HUDEP-2 (cell line): ENCODE data around the gene TAC4.

Experiments used
- DNase-seq, 76 experiments: peaks; one replicate each; lab custom pipeline; 2025; ENCODE audit not compliant: unreplicated experiment in 76 of 76; lab: John Stamatoyannopoulos, UW

Gene TAC4

GRCh38 chr17:49819651-49820050, 28.2 kb downstream of the TAC4 start:
- no peak for DNase-seq

GRCh38 chr17:49819138-49819537, 28.7 kb downstream of the TAC4 start:
- DNase-seq, result no peak

GRCh38 chr17:49817993-49818392, 29.9 kb downstream of the TAC4 start:
- no peak for DNase-seq

GRCh38 chr17:49815761-49816281, 32.0 kb downstream of the TAC4 start:
- DNase-seq, result no peak

- no peak for DNase-seq
These were observed 32.9 kb downstream of the TAC4 start for GRCh38 chr17:49814781-49815529.

GRCh38 chr17:49809056-49809455, 38.8 kb downstream of the TAC4 start:
- DNase-seq, result no peak

GRCh38 chr17:49798738-49799137, 49.1 kb downstream of the TAC4 start:
- no peak for DNase-seq

GRCh38 chr17:49798182-49798581, 49.7 kb downstream of the TAC4 start:
- DNase-seq, result no peak

- DNase-seq, result no peak
These were observed 52.5 kb downstream of the TAC4 start for GRCh38 chr17:49795372-49795771.

GRCh38 chr17:49793309-49793708, 54.6 kb downstream of the TAC4 start:
- no peak for DNase-seq

GRCh38 chr17:49789243-49789578, 58.7 kb downstream of the TAC4 start:
- DNase-seq, result peak in 1 of 76 experiments; percentile 74

- peak in 75 of 76 experiments; percentile 78 to 100 (median 98) for DNase-seq
These were observed 59.2 kb downstream of the TAC4 start, which contains the start of gene KAT7 for GRCh38 chr17:49788478-49789242. TSS of gene KAT7 (plus strand) at chr17:49788681. CDS start at chr17:49788835, 154 bp downstream.
